ENCODE results near the gene HIPK2.

HIPK2 gene

GRCh38 chr7:139568813-139569490 is 208.8 kb downstream of the HIPK2 start:
- Histone ChIP-seq H3K27me3 (ENCODE audit: insufficient read depth, low read depth) (no peaks in the 10 kb centered on the region), H3K4me1 (ENCODE audit: low read depth, poor library complexity, severe bottlenecking) (no peaks in the 10 kb centered on the region), H3K79me2 (ENCODE audit: insufficient read depth, low read depth) (no peaks in the 10 kb centered on the region), H3K9ac (no peak overlapping the region), H3K36me3 (ENCODE audit: insufficient read depth) (no peaks in the 10 kb centered on the region), H3K4me3 (IDR thresholded peaks at IDR 0.05; ENCODE audit: insufficient read depth, low read depth, low read length) (no peak overlapping the region), H3K4me2 (no peak overlapping the region), H2AFZ (ENCODE audit: low read depth) (no peak overlapping the region), H4K20me1 (ENCODE audit: insufficient read depth) (no peaks in the 10 kb centered on the region), H3K27ac (no peak overlapping the region)
- no peak for TF ChIP-seq CTCF (conservative IDR thresholded peaks at IDR 0.05; ENCODE audit: low read depth, low read length)

DNA sequence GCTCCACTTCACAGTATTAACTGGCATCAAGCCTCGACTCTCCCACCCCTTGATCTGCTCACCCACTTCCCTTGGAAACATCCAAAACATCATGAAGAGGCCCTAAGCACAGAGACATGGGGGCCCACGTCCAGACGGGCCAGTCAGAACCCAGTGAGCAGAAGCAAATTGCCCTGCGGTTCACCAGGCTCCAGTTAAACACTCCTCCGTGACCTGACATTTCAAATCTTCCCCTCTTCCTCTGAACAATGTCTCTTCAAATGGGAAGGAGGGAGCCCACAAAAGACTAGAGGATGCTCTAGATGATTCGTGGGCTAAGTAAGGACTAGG is 209.5 kb downstream of the HIPK2 start:
- Histone ChIP-seq H3K27ac (no peak overlapping the region), H3K36me3 (ENCODE audit: insufficient read depth) (no peaks in the 10 kb centered on the region), H3K27me3 (ENCODE audit: insufficient read depth, low read depth) (no peaks in the 10 kb centered on the region), H3K4me2 (no peak overlapping the region), H3K4me1 (ENCODE audit: low read depth, poor library complexity, severe bottlenecking) (no peaks in the 10 kb centered on the region), H3K4me3 (IDR thresholded peaks at IDR 0.05; ENCODE audit: insufficient read depth, low read depth, low read length) (no peak overlapping the region), H2AFZ (ENCODE audit: low read depth) (no peak overlapping the region), H3K9ac (no peak overlapping the region), H4K20me1 (ENCODE audit: insufficient read depth) (no peaks in the 10 kb centered on the region), H3K79me2 (ENCODE audit: insufficient read depth, low read depth) (no peaks in the 10 kb centered on the region)
- no peak for TF ChIP-seq CTCF (conservative IDR thresholded peaks at IDR 0.05; ENCODE audit: low read depth, low read length)

GRCh38 chr7:139567647-139568345 is 210.0 kb downstream of the HIPK2 start:
- Histone ChIP-seq H3K9ac (no peak overlapping the region), H3K4me2 (no peak overlapping the region), H2AFZ (ENCODE audit: low read depth) (no peak overlapping the region), H3K79me2 (ENCODE audit: insufficient read depth, low read depth) (no peaks in the 10 kb centered on the region), H3K4me1 (ENCODE audit: low read depth, poor library complexity, severe bottlenecking) (no peaks in the 10 kb centered on the region), H3K27me3 (ENCODE audit: insufficient read depth, low read depth) (no peaks in the 10 kb centered on the region), H4K20me1 (ENCODE audit: insufficient read depth) (no peaks in the 10 kb centered on the region), H3K27ac (no peak overlapping the region), H3K36me3 (ENCODE audit: insufficient read depth) (no peaks in the 10 kb centered on the region), H3K4me3 (IDR thresholded peaks at IDR 0.05; ENCODE audit: insufficient read depth, low read depth, low read length) (no peak overlapping the region)
- TF ChIP-seq CTCF (conservative IDR thresholded peaks at IDR 0.05; ENCODE audit: low read depth, low read length), result no peak

DNA sequence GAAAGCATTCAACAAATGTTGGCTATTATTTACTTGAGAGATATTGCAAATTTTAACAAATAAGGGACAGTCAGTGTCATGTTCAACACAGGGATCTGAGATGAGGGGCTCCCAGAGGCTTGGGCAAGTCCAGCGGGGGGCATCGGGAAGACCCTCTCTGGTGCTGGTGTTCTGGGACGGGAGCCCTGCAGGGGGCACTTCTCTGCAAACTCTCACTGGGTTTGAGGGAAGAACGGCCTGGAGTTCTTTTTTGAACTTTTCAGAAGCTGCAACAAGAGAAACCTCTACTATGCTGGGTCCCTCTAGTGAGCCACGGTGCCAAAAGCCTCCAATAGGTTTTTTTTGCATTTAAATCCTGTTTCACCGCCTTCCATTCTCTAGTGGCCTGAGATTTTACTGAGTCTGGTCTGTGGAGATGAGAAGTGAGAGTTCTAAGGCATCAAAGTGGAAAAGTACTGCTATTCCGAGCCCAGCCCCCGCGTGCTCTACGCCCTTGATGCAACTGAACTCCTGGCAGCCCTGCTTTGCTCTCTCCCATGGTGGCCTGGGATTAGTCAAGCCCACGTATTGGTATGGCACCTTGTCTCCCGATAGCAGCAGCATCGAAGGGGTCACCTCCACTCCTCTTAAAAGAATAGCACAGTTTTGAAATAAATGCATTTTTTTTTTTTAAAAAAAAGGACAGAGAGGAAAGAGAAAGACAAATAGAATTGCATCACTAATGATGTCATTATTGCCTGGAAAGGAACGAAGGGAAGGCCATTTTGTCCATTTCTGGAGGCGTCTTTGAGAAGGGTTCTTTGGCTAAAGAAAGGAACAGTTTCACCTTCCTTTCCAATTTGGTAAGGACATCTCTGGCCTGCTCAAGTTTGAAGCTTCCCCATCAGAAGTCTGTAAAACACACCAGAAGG is 210.8 kb downstream of the HIPK2 start:
- Histone ChIP-seq H4K20me1 (ENCODE audit: insufficient read depth) (no peaks in the 10 kb centered on the region), H3K27me3 (ENCODE audit: insufficient read depth, low read depth) (no peaks in the 10 kb centered on the region), H3K27ac (no peak overlapping the region), H3K4me1 (ENCODE audit: low read depth, poor library complexity, severe bottlenecking) (no peaks in the 10 kb centered on the region), H3K36me3 (ENCODE audit: insufficient read depth) (no peaks in the 10 kb centered on the region), H3K4me3 (IDR thresholded peaks at IDR 0.05; ENCODE audit: insufficient read depth, low read depth, low read length) (no peak overlapping the region), H3K4me2 (no peak overlapping the region), H3K79me2 (ENCODE audit: insufficient read depth, low read depth) (no peaks in the 10 kb centered on the region), H2AFZ (ENCODE audit: low read depth) (no peak overlapping the region), H3K9ac (no peak overlapping the region)
- TF ChIP-seq CTCF (conservative IDR thresholded peaks at IDR 0.05; ENCODE audit: low read depth, low read length), result no peak

Data from KMS-11 (cell line).